Keratinocyte (primary cell): ENCODE measurements around the gene MED27. TPM values are rescaled to one million over a fixed set of nuclear protein-coding genes. Genes with fewer than 3 reads are reported as not detected.

Source experiments
- DNase-seq: peaks from one replicate; pipeline ENCODE4 v3.0.0-alpha.2; 2011; ENCODE audit warnings: low read depth, missing footprints, low spot score
- FAIRE-seq: peaks from 2 replicates; lab custom pipeline; 2011; peaks lifted over from hg19 to GRCh38; lab: Jason Lieb, UNC
- H2AFZ ChIP-seq: 2 replicates; pipeline ENCODE4 v1.6.0; 2012; ENCODE audit warnings: low read length, control low read depth, inconsistent platforms; ENCODE audit not compliant: control insufficient read depth
- H3K27ac ChIP-seq: 2 replicates; pipeline ENCODE4 v1.5.1; 2011; ENCODE audit warnings: low read length; ENCODE audit not compliant: control insufficient read depth, insufficient read depth
- H3K27me3 ChIP-seq: 3 replicates; pipeline ENCODE4 v1.6.0; 2011; ENCODE audit warnings: low read length; ENCODE audit not compliant: control insufficient read depth, insufficient read depth; ENCODE audit errors: extremely low read depth
- H3K36me3 ChIP-seq, 2 experiments: 2 replicates in 1 of 2; 3 replicates in 1 of 2; pipeline ENCODE4 v1.5.1; 2011; ENCODE audit warnings: low read length in 2 of 2, mild to moderate bottlenecking in 1 of 2; ENCODE audit not compliant: control insufficient read depth in 2 of 2, insufficient read depth in 2 of 2; ENCODE audit errors: extremely low read depth in 1 of 2
- H3K4me1 ChIP-seq: 3 replicates; pipeline ENCODE4 v1.5.1; 2011; ENCODE audit warnings: low read length; ENCODE audit not compliant: control insufficient read depth, insufficient read depth; ENCODE audit errors: extremely low read depth
- H3K4me2 ChIP-seq: 3 replicates; pipeline ENCODE4 v1.6.0; 2011; ENCODE audit warnings: low read depth, low read length; ENCODE audit not compliant: control insufficient read depth, insufficient read depth; ENCODE audit errors: extremely low read depth
- H3K4me3 ChIP-seq, 3 experiments: fragments of 200-600 bp in 1 of 3; sonication (generic) in 1 of 3; 2 replicates in 2 of 3; 3 replicates in 1 of 3; pipeline ENCODE4 v1.5.1; 2011 to 2016; ENCODE audit warnings: low read length in 3 of 3, mild to moderate bottlenecking in 3 of 3, control low read depth in 2 of 3, inconsistent platforms in 1 of 3, low read depth in 1 of 3, mixed read lengths in 1 of 3, mixed run types in 1 of 3, moderate library complexity in 1 of 3; ENCODE audit not compliant: control insufficient read depth in 2 of 3, insufficient read depth in 2 of 3; ENCODE audit errors: extremely low read depth in 1 of 3
- H3K79me2 ChIP-seq: 2 replicates; pipeline ENCODE4 v1.6.0; 2012; ENCODE audit warnings: low read length; ENCODE audit not compliant: control insufficient read depth, insufficient read depth
- H3K9ac ChIP-seq: 3 replicates; pipeline ENCODE4 v1.6.0; 2011; ENCODE audit warnings: low read length; ENCODE audit not compliant: control insufficient read depth, insufficient read depth; ENCODE audit errors: extremely low read depth
- H3K9me1 ChIP-seq: 3 replicates; pipeline ENCODE4 v1.6.0; 2011; ENCODE audit warnings: low read length; ENCODE audit not compliant: control insufficient read depth, insufficient read depth; ENCODE audit errors: extremely low read depth
- H3K9me3 ChIP-seq: 2 replicates; pipeline ENCODE4 v1.5.1; 2012; ENCODE audit warnings: low read depth, low read length; ENCODE audit not compliant: control insufficient read depth
- H4K20me1 ChIP-seq: 3 replicates; pipeline ENCODE4 v1.6.0; 2011; ENCODE audit warnings: low read length; ENCODE audit not compliant: control insufficient read depth, insufficient read depth; ENCODE audit errors: extremely low read depth
- EZH2 ChIP-seq: IDR thresholded peaks from one replicate; pipeline ENCODE4 v1.6.1; 2012; ENCODE audit warnings: inconsistent platforms, mild to moderate bottlenecking, low read length, moderate library complexity
- dilution Hi-C: fragments of 300-500 bp; cut with MboI; formaldehyde crosslinking; loops from one replicate; pipeline ENCODE4 v1.7.0; 2020; ENCODE audit warnings: low sequenced_read_pairs; ENCODE audit not compliant: extremely low pct_ligation_motif_present
- polyA plus RNA-seq, 5 experiments: library from polyadenylated mRNA; depleted of rRNA in 3 of 5; stranded (reverse) in 3 of 5; stranded (forward) in 1 of 5; unstranded in 1 of 5; fragments of >200 nt; gene quantifications; 1 replicate in 1 of 5; 2 replicates in 3 of 5; 3 replicates in 1 of 5; pipeline versions ENCODE4 v1.2.1 to v1.2.3, GENCODE V29; 2011 to 2012; ENCODE audit warnings: missing spikeins in 2 of 5, low read depth in 1 of 5, low replicate concordance in 1 of 5
- TF ChIP-seq, protein P1 (sequence below), 3 experiments: IDR thresholded peaks in 1 of 3; conservative IDR thresholded peaks in 1 of 3; optimal IDR thresholded peaks in 1 of 3; 2 replicates in 2 of 3; 3 replicates in 1 of 3; pipeline versions ENCODE3 to v1.5.1; 2011; ENCODE audit warnings: low read length in 3 of 3, mild to moderate bottlenecking in 3 of 3, moderate library complexity in 2 of 3, control low read depth in 1 of 3, inconsistent platforms in 1 of 3; ENCODE audit not compliant: insufficient read depth in 2 of 3; ENCODE audit errors: extremely low read depth in 1 of 3

The MED27 gene
- polyA plus RNA-seq, 1 donor (not counting 4 experiments of a cell fraction or from before 2014, with no cell fraction given), result 39.0 TPM

DNA sequence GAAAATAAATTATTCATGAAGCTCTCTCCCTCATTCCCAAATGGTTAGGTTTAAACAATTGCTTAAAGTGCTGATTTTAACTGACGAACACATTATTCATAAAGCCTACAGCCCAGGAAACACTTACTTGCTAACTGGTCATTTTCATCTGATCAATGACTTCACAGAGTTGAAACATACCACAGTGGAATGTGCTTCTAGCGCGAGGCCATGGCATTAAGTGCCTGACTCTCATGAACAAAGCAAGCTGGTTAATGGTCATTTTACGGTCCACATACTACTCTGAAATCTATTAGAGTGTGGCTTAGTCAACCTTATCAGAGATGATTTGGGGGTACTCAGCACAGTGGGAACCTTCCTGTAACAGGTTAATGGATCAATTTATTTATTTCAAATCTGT is 114.6 kb downstream of the MED27 start:
- no peaks in the 10 kb centered on the region for H3K9me3 ChIP-seq
- TF ChIP-seq, protein P1, sequence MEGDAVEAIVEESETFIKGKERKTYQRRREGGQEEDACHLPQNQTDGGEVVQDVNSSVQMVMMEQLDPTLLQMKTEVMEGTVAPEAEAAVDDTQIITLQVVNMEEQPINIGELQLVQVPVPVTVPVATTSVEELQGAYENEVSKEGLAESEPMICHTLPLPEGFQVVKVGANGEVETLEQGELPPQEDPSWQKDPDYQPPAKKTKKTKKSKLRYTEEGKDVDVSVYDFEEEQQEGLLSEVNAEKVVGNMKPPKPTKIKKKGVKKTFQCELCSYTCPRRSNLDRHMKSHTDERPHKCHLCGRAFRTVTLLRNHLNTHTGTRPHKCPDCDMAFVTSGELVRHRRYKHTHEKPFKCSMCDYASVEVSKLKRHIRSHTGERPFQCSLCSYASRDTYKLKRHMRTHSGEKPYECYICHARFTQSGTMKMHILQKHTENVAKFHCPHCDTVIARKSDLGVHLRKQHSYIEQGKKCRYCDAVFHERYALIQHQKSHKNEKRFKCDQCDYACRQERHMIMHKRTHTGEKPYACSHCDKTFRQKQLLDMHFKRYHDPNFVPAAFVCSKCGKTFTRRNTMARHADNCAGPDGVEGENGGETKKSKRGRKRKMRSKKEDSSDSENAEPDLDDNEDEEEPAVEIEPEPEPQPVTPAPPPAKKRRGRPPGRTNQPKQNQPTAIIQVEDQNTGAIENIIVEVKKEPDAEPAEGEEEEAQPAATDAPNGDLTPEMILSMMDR (optimal IDR thresholded peaks at IDR 0.05 in 1 of 3, IDR thresholded peaks at IDR 0.05 in 1 of 3, conservative IDR thresholded peaks at IDR 0.05 in 1 of 3; ENCODE audit: extremely low read depth in 1 of 3, insufficient read depth in 2 of 3, low read length in 3 of 3), result no peak
- no peaks in the 10 kb centered on the region for H4K20me1 ChIP-seq
- H3K4me1 ChIP-seq, result peaks cover 9% of the 10 kb centered on the region
- H3K4me2 ChIP-seq, result no peak overlapping the region
- no peak overlapping the region for H3K4me3 ChIP-seq
- no peak overlapping the region for H2AFZ ChIP-seq
- H3K27ac ChIP-seq, result no peak overlapping the region
- peaks cover 2% of the 10 kb centered on the region for H3K9me1 ChIP-seq
- dilution Hi-C loops, result no loop called here
- no peak for FAIRE-seq
- no peak for DNase-seq
- no peak overlapping the region for H3K9ac ChIP-seq
- no peaks in the 10 kb centered on the region for H3K36me3 ChIP-seq
- H3K79me2 ChIP-seq, result no peaks in the 10 kb centered on the region
- no peaks in the 10 kb centered on the region for H3K27me3 ChIP-seq

DNA sequence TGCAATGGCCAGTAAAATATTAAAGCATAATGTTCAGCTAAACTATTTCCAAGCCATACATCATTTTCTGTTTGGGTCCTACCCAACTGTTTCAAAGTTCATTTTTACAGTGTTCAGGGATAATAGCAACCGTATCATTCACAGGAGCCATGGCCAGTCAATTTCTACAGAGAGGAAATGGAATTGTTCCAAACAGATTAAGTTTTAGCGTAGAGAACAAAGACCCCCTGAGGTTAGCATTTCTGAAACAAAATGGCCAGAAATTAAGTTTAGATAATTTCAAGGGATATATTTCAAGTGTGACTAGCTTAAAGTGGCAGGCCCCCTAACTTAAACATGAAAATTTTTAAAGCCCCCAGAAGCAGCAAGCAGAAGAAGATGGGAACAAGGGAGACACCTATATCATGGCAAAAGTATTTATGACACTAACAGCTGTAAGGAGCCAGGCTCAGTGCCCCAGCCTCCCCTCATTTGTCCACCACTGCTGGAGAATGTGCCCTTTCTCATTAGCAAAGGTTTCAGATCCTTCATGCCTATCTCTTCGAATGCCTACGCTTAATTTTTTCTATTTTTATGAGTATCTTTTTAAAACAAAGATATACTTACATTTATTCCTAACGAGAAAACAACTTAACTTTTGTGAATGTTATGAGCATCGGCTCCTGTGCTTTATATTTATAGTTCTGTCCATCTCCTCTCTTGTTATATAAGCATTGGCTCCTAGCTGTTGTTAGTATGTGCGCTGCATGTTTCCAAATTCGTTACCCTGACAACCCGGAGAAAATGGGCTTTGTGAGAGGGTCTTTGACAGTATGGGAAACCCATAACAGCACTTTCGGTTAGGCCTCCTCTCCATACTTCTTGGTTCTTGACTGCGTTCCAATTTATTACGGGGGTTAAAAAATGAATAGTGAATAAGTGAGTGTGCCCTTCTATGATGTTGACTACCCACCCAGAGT is 116.3 kb downstream of the MED27 start:
- Histone ChIP-seq H3K36me3 (peaks cover 0 to 2% of the 10 kb centered on the region in 2 experiments), H3K27me3 (no peaks in the 10 kb centered on the region), H3K9me3 (no peaks in the 10 kb centered on the region), H3K4me2 (no peak overlapping the region), H3K9me1 (peaks cover 2% of the 10 kb centered on the region), H3K9ac (no peak overlapping the region), H3K4me1 (peaks cover 11% of the 10 kb centered on the region), H3K27ac (no peak overlapping the region), H3K79me2 (no peaks in the 10 kb centered on the region), H2AFZ (no peak overlapping the region), H4K20me1 (no peaks in the 10 kb centered on the region), H3K4me3 (no peak overlapping the region)
- FAIRE-seq (no peak), DNase-seq (no peak)
- no peak for TF ChIP-seq EZH2
- TF ChIP-seq, protein P1 (optimal IDR thresholded peaks at IDR 0.05 in 1 of 3, IDR thresholded peaks at IDR 0.05 in 1 of 3, conservative IDR thresholded peaks at IDR 0.05 in 1 of 3; ENCODE audit: extremely low read depth in 1 of 3, insufficient read depth in 2 of 3, low read length in 3 of 3), result no peak
- dilution Hi-C loops, result no loop called here
